Sigmoid colon (tissue), 7 donors: Measurements from ENCODE around the gene DMTF1. TPM values are rescaled to one million over a fixed set of nuclear protein-coding genes. Genes with fewer than 3 reads are reported as not detected.
A peak's percentile ranks its signal among the peaks of the same experiment; 100 is the strongest.

Experiments used
- DNase-seq: peaks from one replicate; pipeline ENCODE4 v3.0.0-alpha.2; 2019
- H3K27ac ChIP-seq, 4 donors: fragments of 200-600 bp; sonication (generic); one replicate each; pipeline ENCODE4 v1.5.1; 2016 to 2019; ENCODE audit warnings: mild to moderate bottlenecking in 1 of 4
- H3K27me3 ChIP-seq, 3 donors: fragments of 200-600 bp; sonication (generic); one replicate each; pipeline ENCODE4 v1.5.1; 2019; ENCODE audit warnings: mild to moderate bottlenecking in 1 of 3
- H3K36me3 ChIP-seq, 4 donors: fragments of 200-600 bp; sonication (generic); one replicate each; pipeline ENCODE4 v1.5.1; 2016 to 2019
- H3K4me1 ChIP-seq, 4 donors: fragments of 200-600 bp; sonication (generic); one replicate each; pipeline ENCODE4 v1.5.1; 2017 to 2019
- H3K4me3 ChIP-seq, 4 donors: fragments of 200-600 bp; sonication (generic); one replicate each; pipeline ENCODE4 v1.5.1; 2017 to 2019; ENCODE audit warnings: mild to moderate bottlenecking in 2 of 4, moderate library complexity in 1 of 4
- H3K9me3 ChIP-seq, 4 donors: fragments of 200-600 bp in 3 of 4; sonication (generic) in 3 of 4; one replicate each; pipeline versions ENCODE4 v1.5.1 to v1.6.1; 2013 to 2019
- CTCF ChIP-seq, 4 experiments: fragments of 450-650 bp in 3 of 4; fragments of 200-600 bp in 1 of 4; IDR thresholded peaks; one replicate each; pipeline ENCODE4 v1.5.1; 2016 to 2019; ENCODE audit warnings: antibody characterized with exemption in 4 of 4, mild to moderate bottlenecking in 3 of 4, moderate library complexity in 2 of 4
- EP300 ChIP-seq, 4 donors: sonication (generic); formaldehyde crosslinking; IDR thresholded peaks; one replicate each; pipeline ENCODE4 v1.6.1; 2017; ENCODE audit warnings: antibody characterized with exemption in 4 of 4
- POLR2A ChIP-seq, 2 donors: fragments of 450-650 bp; IDR thresholded peaks; one replicate each; pipeline ENCODE4 v1.6.1; 2016; ENCODE audit warnings: antibody characterized with exemption in 2 of 2, mild to moderate bottlenecking in 2 of 2, moderate library complexity in 2 of 2
- POLR2AphosphoS5 ChIP-seq, 4 donors: sonication (generic); formaldehyde crosslinking; IDR thresholded peaks; one replicate each; pipeline ENCODE4 v1.6.1; 2017; ENCODE audit warnings: antibody characterized with exemption in 4 of 4
- WGBS, 2 donors: extraction: QIAGEN DNeasy Blood & Tissue Kit; methylation state at CpG; one replicate each; pipeline ENCODE4 v1.1.7; 2013; 5-methylcytosine and 5-hydroxymethylcytosine counted together
- intact Hi-C: fragments of 100-400 bp; cut with DNase I; formaldehyde crosslinking; loops from one replicate; pipeline ENCODE4 v1.15.1; 2023
- polyA plus RNA-seq, 3 donors: library from polyadenylated mRNA; stranded (reverse); fragments of 200-250 nt; gene quantifications; one replicate each; pipeline ENCODE4 v1.2.3, GENCODE V29; 2013
- total RNA-seq, 4 donors: library from RNA; depleted of rRNA; stranded (reverse); fragments of >200 nt; gene quantifications; one replicate each; pipeline ENCODE4 v1.1.0, GENCODE V29; 2016
- donor health status: healthy with polysubstance abuse.
- donor health status: Bipolar disorder and iron deficiency.
- donor health status: healthy.

Gene DMTF1
- total and polyA plus RNA-seq, 7 donors = 10.2 to 134 (median 69.9) TPM

GRCh38 chr7:87213811-87214210 lies 61.6 kb downstream of the DMTF1 start:
- no peak for TF ChIP-seq POLR2AphosphoS5 (IDR thresholded peaks at IDR 0.05)
- no peak for TF ChIP-seq POLR2A (IDR thresholded peaks at IDR 0.05)
- WGBS, 2 donors = 60 to 67% methylated on average over 2 of the region's 2 CpGs
- Histone ChIP-seq H3K27me3 (no peaks in the 10 kb centered on the region), H3K36me3 (no peaks in the 10 kb centered on the region), H3K27ac (no peak overlapping the region), H3K9me3 (no peaks in the 10 kb centered on the region), H3K4me1 (peaks cover 0 to 17% (median 7%) of the 10 kb centered on the region in 4 donors), H3K4me3 (no peak overlapping the region)
- no peak for DNase-seq
- intact Hi-C loops = no loop called here

GRCh38 chr7:87215046-87215445 lies 62.8 kb downstream of the DMTF1 start:
- H3K4me1 ChIP-seq = peaks cover 0 to 19% (median 9%) of the 10 kb centered on the region in 4 donors
- 79 to 97% methylated on average over 3 of the region's 3 CpGs for WGBS, 2 donors
- intact Hi-C loops = no loop called here
- H3K27ac ChIP-seq = no peak overlapping the region
- H3K36me3 ChIP-seq = no peaks in the 10 kb centered on the region
- TF ChIP-seq CTCF (IDR thresholded peaks at IDR 0.05) (no peak), EP300 (IDR thresholded peaks at IDR 0.05) (no peak), POLR2AphosphoS5 (IDR thresholded peaks at IDR 0.05) (no peak), POLR2A (IDR thresholded peaks at IDR 0.05) (no peak)
- no peak overlapping the region for H3K4me3 ChIP-seq
- DNase-seq = no peak
- no peaks in the 10 kb centered on the region for H3K9me3 ChIP-seq
- no peaks in the 10 kb centered on the region for H3K27me3 ChIP-seq

DNA sequence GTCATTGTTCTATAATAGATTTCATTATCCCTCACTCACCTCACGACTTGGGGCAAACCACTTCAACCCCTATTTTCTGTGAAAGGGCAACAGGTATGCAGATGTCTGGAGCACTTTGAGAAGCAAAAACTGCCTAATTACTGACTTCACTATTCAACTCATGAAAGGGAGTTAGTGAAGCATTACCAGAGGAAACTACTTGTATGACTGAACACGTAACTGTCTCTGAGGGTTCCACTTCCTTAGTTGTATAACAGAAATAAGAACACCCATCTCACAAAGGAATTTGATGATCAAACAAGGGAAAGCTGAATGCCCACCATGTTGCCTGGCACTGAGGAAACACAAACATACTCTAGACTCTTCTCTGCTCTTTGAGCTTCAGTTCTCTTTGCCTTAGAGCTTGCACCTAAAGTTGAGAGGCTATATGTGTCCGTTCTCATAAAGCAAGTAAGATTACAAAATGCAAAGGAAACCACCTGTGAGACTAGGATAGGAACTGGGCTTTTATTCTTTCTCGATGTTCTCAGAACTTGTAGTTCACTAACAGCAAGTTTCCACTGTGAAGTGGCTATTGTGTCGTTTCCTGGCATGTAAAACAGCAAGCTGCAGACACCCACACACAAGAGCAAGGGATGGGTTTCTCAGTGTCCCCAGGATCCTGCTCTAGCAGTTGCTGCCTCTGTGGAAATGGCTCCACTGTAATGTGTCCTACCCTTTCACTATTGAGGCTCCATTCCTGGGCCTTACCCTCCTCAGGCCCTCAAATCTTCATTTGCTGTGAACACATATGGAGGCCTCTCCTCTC lies 64.7 kb downstream of the DMTF1 start:
- TF ChIP-seq CTCF (IDR thresholded peaks at IDR 0.05) (no peak), POLR2AphosphoS5 (IDR thresholded peaks at IDR 0.05) (no peak), EP300 (IDR thresholded peaks at IDR 0.05) (no peak), POLR2A (IDR thresholded peaks at IDR 0.05) (no peak)
- Histone ChIP-seq H3K9me3 (no peaks in the 10 kb centered on the region), H3K36me3 (no peaks in the 10 kb centered on the region), H3K4me1 (peaks cover 0 to 32% (median 17%) of the 10 kb centered on the region in 4 donors), H3K27me3 (no peaks in the 10 kb centered on the region), H3K4me3 (no peak overlapping the region), H3K27ac (no peak overlapping the region)
- WGBS, 2 donors = 39 to 69% methylated on average over 5 of the region's 5 CpGs
- DNase-seq = no peak
- intact Hi-C loops = no loop called here

- DNase-seq = no peak
- Histone ChIP-seq H3K27ac (peak overlapping the region; percentile 83 to 86 (median 85)), H3K27me3 (no peaks in the 10 kb centered on the region), H3K4me3 (peak overlapping the region; percentile 75 to 86 (median 84)), H3K9me3 (no peaks in the 10 kb centered on the region), H3K36me3 (no peaks in the 10 kb centered on the region), H3K4me1 (peaks cover 0 to 32% (median 17%) of the 10 kb centered on the region in 4 donors)
- intact Hi-C loops = loop anchor here (2.0 kb wide), 1 partner anchor 65 kb away; the partner anchor contains the start of gene DMTF1
- WGBS, 2 donors = 48 to 49% methylated on average over 9 of the region's 9 CpGs
- TF ChIP-seq EP300 (IDR thresholded peaks at IDR 0.05) (no peak), CTCF (IDR thresholded peaks at IDR 0.05) (no peak), POLR2AphosphoS5 (IDR thresholded peaks at IDR 0.05) (no peak), POLR2A (IDR thresholded peaks at IDR 0.05) (no peak)
These were observed 65.9 kb downstream of the DMTF1 start for GRCh38 chr7:87217983-87218653.
